NCI-H1417 treated with DMSO at 0.1 percent for 48 hours (cell line): ENCODE data around the gene APCDD1L.
"Not testable (repeated sequence)": the region's sequence is repeated elsewhere in the genome, so short reads cannot be mapped to it uniquely, and the experiment has no call there.

Experiments
- DNase-seq: peaks from one replicate; lab custom pipeline; 2025; lab: John Stamatoyannopoulos, UW

APCDD1L gene

DNA sequence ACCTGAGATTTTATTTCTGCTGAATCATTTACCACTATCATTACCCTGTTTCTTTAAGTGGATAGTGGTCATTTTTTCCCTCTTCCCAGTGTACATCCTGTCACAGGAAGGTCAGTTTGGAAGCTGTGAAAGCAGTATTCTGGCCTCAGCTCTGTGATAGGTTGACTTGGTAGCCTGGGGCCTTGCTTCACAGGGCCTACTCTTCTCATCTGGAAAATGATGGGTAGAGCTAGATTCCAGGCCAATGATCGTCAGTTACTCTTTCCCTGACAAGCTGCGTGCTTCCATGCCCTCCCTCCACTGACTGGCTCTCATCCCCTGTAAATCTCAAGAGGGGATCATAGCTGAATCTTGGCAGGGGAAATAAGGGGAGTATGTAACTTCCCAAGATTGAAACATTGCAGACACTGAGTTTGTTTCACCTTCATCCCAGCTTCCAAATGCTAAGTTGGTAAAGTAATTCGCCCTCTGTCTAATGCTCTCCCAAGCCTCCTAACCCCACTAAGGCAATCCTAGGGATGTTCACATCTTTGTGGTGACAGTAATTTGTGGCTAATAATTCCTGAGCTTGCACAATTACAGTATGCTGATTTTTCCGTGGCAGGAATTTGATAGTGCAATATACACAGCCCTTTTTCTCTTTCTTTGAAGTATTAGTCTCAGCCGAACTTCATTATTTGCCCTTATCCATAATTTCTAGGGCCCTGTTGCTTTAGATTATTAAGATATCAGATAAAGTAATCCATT, 75.0 kb downstream of the APCDD1L start:
- no peak for DNase-seq

DNA sequence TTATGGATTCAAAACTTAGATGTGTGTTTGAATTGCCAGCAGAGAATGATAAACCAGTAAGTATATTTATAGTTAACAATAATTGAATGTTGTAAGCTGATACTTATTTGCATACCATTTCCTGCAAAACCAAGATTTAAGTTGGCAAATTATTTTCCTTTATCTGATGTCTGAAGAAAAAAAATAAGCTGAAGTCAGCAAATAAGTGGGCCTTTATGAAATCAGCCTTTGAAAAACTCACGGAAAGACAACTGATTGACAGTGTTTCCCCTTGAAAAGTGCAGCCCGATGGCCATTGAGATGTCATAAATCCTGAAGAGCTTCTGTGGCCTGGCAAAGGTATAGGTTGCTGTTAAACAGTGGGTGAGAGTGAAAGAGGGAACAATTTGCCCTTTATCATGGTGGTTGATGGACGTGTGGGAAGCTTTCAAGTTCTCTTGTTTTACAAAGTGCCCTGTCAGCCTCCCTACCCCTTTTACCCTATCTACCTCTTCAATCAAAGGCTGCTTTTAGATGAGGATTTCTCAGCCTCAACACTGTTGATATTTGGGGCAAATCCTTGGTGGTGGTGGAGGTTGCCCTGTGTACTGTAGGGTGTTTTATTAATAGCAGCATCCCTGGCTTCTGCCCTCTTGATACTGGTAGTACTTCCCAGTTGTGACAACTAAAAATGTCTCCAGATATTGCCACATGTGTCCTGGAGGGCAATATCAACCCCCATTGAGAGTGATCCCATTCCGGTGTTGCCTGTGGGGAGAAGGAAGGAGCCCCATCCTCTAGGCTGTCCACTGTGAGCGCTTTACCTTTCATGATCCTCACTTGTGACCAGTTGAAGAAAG, 76.0 kb downstream of the APCDD1L start:
- no peak for DNase-seq

DNA sequence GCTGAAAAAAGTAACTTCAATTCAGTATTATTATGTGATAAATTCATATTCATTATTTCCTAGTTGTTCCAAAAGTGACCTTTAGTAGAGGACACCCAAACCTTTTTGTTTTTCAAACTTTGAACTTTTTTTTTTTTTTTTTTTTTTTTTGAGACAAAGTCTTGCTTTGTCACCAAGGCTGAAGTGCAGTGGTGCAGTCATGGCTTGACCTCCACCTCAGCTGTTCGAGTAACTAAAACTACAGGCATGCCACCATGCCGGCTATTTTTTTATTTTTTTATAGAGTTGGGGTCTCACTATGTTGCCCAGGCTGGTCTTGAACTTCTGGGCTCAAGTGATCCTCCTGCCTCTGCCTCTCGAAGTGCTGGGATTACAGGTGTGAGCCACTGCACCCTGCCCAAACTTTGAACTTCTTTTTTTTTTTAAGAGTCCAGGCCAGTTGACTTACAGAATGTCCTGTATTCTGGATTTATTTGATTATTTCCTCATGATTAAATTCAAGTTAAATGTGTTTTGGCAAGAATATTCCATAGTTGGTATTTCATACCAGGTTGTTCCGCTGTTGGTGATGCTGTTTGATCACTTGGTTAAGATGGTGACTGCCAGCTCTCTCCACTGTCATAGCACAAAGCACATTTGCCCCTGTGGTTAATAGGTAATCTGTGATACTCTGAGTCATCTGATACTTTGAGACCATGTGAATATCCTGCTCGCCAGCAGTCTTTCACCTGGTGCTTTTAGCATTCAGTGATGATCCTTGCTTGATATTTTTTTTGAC, 78.1 kb downstream of the APCDD1L start:
- DNase-seq = no peak

DNA sequence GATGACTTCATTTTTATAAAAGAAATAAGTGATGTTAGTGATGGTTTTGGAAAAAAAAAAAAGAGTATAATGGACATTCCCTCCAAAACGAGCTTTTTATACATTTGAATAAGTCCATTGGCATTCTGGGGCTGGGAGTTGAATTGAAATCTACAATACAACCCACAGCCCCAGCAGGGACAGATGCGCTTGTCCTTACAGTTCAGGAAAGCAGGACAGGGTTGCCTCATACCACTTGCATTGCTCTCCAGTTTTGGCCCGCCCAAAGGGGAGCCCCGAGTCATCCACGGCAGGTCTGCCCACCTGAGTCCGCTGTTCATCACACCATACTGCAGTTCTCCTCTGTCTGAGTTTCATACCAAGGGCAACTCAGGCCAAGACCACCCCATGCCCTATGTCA, 80.0 kb downstream of the APCDD1L start:
- no peak for DNase-seq

- DNase-seq = no peak
These were observed 80.9 kb downstream of the APCDD1L start for GRCh38 chr20:58434326-58434725.

- DNase-seq = no peak
These were observed 81.4 kb downstream of the APCDD1L start for GRCh38 chr20:58433759-58434158.

- no peak for DNase-seq
These were observed 82.1 kb downstream of the APCDD1L start for GRCh38 chr20:58433029-58433647.

GRCh38 chr20:58432186-58432954, 82.8 kb downstream of the APCDD1L start:
- no peak for DNase-seq

GRCh38 chr20:58431134-58431533, 84.1 kb downstream of the APCDD1L start:
- no peak for DNase-seq

- no peak for DNase-seq
These were observed 85.9 kb downstream of the APCDD1L start for GRCh38 chr20:58429303-58429702.

DNA sequence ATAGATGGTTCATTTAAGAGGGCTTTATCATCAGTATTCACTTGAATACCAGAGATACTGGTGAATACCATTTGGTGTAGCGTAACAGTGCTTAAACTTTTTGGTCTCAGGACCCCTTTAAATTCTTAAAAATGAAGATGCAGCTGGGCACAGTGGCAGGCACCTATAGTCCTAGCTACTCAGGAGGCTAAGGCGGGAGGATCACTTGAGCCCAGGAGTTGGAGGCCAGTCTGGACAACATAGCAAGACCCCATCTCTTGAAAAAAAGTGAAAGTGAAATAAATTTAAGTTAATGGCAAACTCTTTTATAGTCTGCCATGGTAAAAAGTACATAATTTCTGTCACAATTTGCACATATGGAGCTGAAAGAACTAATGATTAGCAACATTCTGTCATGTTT, 86.8 kb downstream of the APCDD1L start:
- no peak for DNase-seq

GRCh38 chr20:58427571-58427970, 87.6 kb downstream of the APCDD1L start:
- not testable (repeated sequence) for DNase-seq

DNA sequence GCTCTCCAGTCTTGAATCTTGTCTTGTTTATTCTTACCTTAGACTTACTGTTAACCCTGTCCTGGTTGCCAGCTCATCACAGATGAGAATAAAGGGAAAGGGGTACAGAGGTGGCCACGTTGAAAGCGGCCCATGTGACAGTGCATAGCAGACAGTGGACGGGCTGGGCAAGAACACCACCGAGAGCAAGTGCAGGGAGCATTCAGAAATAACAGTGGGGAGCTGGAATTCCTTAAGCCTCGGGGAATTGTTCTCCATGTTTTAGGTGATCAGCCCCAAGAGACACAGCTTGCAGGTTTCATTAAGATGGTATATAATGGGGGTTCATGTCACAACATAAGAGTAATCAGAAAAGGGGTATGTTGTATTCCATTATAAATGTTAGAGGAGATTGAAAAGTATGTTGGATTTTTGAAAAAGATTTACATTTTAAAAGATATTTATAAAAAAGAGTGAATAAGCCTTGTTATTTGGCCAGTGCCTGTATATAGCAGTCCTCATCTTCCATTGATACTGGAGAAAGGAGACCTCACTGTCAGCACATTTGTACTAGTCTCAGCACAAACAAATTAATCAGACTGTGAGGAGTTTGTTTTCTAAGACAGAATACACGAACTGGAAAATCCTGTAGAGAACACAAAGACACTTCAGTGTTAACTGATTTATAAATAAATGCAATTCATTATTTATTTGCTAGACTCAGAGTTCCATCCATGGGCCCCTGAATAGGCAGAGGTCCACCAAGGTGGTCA, 90.8 kb downstream of the APCDD1L start:
- DNase-seq = no peak

- no peak for DNase-seq
These were observed 93.7 kb downstream of the APCDD1L start for GRCh38 chr20:58421497-58421850.

DNA sequence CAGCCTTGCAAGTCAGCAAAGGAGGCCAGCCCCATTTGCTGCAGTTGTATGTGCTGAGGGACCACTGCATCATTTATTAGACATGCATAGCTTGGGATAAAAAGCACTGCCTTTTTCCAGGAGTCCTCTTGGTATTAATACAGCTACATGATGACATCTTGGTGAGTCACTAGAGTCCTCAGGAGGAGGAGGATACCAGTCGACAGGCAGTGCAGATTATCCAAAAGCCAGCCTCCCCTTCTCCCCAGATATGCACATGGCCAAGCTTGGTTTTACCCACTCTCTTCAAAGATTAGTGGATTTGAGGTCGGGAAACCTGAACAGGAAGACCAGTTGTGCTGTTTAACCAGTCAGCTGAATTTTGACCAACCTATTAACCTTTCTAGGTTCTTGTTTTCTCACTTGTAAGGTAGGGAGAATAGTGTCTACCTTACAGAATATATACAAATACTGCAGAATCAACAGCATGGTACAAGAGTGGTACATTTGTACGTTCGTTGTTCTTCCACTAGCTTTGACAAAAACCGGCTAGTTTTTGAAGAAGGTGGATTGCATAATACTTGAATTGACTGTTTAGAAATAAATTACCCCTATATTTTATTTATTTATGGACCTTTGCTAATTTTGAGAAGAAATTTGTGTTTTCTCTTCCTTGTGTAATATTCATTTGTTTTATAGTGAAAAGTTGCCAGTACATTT, 94.3 kb downstream of the APCDD1L start:
- DNase-seq = no peak

- no peak for DNase-seq
These were observed 96.0 kb downstream of the APCDD1L start for GRCh38 chr20:58418949-58419748.

DNA sequence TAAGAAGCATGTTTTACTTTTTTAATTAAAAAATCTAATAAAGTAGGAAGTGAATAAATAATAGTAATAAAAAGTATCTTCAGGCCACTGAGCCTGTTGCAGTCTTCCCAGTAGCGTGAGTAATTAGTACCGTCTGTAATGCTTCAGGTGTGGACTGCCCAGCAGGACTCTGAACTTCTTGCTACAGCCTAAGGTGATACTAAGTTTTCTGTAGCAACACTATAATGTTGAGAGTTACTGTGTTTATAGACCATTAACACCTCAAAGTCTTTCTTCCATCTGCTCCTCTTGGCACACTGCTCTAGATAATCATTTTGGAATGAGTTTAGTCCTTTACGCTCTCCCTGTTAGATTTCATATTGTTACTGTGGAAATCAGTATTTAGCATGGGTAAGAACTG, 97.8 kb downstream of the APCDD1L start:
- DNase-seq = no peak

DNA sequence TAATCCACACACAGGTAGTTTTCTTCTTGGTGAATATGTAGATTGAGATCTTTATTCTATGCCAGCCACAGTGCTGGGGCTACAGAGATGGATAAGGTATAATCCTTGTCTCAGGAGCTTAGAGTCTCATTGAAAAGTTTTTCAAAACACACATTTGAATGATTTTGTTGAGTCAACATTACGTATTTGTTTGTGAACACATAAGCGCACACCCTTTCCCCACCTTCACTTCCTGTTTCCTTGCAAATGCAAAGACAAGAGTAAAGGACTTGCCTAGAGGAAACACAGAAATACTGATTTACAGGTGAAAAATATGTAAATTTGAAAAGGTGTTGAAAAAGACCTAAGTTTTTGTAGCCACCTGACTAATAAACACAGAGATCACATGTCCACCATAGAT, 98.4 kb downstream of the APCDD1L start:
- DNase-seq = no peak

GRCh38 chr20:58416057-58416456, 99.1 kb downstream of the APCDD1L start:
- no peak for DNase-seq
